GM18507 (cell line): ENCODE measurements around the gene ACKR2.
"Not testable (repeated sequence)": the region's sequence is repeated elsewhere in the genome, so short reads cannot be mapped to it uniquely, and the experiment has no call there.

Experiments used
- DNase-seq: peaks from one replicate; pipeline ENCODE4 v3.0.0; 2011; ENCODE audit warnings: low read depth; ENCODE audit not compliant: insufficient read length; ENCODE audit errors: extremely low spot score
- FAIRE-seq: peaks from 2 replicates; lab custom pipeline; 2011; peaks lifted over from hg19 to GRCh38; lab: Jason Lieb, UNC

ACKR2 gene

DNA sequence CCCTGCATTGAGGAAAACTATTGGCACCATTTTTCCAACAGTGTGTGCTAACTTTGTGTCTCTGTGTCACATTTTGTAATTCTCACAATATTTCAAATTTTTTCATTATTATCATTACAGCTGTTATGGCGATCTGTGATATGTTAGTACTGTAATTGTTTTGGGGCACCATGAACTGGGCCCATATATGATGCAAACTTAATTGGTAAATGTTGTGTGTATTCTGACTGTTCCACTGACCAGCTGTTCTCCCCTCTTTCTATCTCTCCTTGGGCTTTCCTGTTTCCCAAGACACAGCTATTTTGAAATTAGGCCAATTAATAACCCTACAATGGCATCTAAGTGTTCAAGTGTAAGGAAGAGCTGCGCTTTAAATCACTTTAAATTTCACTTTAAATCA is 68.6 kb downstream of the ACKR2 start:
- DNase-seq (no peak), FAIRE-seq (no peak)

DNA sequence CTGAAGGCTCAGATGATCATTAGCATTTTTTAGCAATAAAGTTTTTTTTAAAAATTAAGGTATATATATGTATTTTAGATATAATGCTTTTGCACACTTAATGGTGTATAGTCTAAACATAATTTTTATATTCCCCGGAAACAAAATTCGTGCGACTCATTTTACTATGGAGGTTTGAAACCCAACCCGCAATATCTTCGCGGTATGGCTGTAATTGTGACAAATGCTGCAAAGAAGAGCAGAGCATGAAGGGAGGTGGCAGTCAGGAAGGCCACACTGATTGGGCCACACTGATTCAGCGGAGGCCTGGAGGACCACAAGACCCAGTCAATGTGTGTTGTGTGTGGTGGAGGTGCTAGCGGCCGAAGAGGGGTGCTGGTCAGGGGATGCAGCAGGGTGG is 70.9 kb downstream of the ACKR2 start:
- DNase-seq (no peak), FAIRE-seq (no peak)

DNA sequence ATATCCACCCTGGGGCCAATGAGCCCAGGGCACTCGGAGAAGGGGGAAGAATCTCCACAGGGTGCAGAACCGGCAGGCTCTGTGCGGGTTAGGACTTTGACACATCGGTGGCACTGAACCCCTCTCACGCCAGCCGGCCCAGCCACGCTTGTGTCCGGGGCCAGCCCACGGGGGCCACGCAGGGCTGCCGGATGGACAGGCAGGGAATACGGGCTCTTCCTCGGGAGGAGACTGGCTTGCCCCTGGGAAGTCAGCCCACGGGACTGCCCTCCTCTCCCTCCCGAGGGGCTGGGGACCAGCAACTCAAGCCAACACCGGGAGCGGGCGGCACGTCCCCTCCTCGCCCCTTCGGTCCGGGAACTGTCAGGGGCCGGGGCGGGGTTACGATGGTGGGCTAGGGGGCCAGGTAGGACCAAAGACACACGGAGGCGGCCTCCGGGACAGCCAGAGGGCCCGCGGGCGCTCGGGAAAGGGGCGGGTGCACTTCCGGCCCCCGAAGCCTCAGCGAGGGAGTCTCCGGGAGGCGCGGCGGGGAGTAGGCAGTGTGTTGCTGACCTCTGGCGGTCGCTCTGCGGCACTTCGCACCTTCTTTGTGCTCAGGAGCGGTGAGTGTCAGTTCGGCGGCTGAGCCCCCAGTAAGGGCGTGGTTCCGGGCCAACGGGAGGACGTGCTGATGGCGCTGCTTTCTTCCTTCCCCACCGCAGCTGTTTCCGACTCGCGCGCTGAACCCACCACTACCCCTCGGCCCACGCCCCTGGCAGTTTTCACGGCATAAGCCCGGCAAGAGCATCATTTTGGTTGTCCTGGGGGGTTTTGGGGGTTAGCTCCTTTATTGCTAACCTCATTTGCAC is 71.6 kb downstream of the ACKR2 start:
- DNase-seq (peak; percentile 94), FAIRE-seq (peak; percentile 95)

DNA sequence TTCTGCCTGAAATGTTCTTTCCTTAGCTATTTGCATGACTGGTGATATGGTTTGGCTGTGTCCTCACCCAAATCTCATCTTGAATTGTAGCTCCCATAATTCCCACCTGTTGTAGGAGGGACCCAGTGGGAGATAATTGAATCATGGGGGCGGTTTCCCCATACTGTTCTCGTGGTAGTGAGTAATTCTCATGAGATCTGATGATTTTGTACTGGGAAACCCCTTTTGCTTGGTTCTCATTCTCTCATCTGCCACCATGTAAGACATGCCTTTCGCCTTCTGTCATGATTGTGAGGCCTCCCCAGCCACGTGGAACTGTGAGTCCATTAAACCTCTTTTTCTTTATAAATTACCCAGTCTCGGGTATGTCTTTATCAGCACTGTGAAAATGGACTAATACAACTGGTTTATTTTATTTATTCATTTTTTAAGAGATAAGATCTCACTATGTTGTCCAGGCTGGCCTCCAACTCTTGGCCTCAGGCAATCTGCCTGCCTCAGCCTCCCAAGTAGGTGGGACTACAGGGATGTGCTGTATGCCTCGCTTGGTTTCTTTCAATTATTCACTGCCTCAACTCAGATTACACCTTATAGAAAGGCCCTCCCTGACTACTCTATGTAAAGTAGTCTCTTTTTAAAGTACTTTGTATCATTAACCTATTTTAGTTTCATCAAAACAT is 74.1 kb downstream of the ACKR2 start:
- not testable (repeated sequence) for DNase-seq, FAIRE-seq

DNA sequence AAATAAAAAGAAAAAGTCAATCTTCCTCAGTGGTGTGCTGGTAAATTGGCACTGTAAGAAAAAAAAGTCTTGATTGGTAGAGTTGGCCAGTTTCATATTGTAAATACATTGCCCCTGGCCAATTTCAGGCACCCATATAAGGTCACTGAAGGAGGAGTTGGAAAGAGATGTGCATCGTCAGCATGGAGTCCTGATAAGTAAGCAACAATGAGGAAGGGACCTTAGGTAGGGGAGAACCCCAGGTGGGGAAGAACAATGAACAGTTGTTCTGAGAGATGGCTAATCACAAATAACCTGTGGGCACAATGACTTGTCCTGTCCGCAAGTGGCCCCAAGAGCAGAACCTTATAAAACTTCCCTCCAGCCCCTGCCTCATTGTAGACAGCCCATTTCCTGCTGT is 75.1 kb downstream of the ACKR2 start:
- no peak for FAIRE-seq
- no peak for DNase-seq

DNA sequence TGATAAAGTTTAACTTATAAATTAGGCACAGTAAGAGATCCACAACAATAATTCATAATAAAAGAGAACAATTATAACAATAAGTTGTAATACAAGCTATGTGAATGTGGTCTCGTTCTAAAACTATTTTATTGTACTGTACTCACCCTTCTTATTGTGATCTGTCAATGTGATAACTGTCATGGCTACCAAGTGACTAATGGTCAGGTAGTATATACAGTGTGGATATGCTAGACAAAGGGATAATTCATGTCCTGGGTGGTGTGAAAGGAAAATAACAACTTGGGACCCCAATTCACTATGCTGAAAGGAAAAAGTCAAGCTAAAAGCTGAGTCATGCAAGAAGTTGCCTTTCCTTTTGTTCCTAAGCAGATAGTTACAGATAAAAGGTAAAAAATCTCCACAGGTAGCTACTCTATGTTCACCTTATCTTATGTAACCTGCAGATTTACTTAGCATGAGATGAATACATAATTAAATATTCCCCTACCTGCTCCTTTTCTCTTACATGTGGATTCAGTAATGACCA is 77.1 kb downstream of the ACKR2 start:
- no peak for FAIRE-seq

DNA sequence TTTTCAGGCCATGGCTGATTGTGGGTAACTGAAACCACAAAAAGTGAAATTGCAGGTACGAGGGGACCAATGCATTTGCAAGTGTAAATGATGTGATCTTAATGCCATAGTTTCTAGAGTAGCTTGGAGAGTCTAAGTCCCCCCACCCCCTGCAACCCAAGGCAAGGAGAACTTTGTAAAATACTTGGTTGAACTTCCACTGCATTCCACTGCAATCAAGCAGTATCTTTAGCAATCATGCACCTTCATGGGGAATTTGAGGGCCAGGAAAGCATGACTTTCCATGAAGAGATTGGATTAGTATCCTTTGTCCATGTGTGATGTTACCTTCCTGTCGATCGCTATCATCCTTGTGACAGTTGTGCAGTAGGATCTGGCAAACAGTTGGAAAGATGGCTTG is 77.8 kb downstream of the ACKR2 start:
- DNase-seq: no peak
- FAIRE-seq: no peak

More for the DNA sequence above, 77.1 kb downstream of the ACKR2 start:
- DNase-seq: no peak

DNA sequence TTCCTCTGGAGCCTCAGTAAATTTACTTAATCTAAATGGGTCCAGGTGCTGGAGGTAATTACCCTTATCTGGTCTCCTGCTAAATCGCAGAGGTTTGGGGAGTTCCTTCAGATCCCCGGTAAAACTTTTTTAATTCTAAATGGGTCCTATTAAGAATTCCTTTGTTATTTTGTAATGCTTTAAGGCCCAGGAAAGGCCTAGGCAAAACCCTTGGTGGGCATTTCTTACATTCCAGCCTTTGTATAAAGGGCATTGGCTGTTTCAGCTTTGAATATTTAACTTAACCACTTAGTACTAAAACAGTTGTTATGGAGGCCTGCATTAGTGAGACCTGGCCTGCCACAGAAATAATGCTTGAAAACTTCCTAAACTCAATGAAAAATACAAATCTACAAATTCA is 81.8 kb downstream of the ACKR2 start:
- FAIRE-seq (no peak), DNase-seq (no peak)

DNA sequence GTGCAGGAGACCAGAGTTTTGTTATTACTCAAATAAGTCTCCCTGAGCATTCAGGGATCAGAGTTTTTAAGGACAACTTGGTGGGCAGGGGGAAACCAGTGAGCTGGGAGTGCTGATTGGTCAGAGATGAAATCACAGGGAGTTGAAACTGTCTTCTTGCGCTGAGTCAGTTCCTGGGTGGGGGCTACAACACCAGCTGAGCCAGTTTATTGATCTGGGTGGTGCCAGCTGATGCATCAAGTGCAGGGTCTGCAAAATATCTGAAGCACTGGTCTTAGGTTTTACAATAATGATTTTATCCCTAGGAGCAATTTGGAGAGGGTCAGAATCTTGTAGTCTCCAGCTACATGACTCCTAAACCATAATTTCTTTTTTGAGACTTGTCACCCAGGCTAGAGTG is 82.9 kb downstream of the ACKR2 start:
- DNase-seq: no peak
- FAIRE-seq: no peak

DNA sequence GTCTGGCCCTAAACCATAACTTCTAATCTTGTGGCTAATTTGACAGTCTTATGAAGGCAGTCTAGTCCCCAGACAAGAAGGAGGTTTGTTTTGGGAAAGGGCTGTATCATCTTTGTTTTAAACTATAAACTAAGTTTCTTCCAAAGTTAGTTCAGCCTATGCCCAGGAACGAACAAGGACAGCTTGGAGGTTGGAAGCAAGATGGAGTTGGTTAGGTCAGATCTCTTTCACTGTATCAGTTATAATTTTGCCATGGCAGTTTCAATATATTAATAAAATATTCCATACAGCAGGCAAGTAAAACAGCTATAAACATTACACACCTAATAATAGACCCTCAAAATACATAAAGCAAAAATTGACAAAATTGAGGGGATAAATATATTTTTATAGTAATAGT is 83.6 kb downstream of the ACKR2 start:
- no peak for FAIRE-seq
- DNase-seq: no peak

DNA sequence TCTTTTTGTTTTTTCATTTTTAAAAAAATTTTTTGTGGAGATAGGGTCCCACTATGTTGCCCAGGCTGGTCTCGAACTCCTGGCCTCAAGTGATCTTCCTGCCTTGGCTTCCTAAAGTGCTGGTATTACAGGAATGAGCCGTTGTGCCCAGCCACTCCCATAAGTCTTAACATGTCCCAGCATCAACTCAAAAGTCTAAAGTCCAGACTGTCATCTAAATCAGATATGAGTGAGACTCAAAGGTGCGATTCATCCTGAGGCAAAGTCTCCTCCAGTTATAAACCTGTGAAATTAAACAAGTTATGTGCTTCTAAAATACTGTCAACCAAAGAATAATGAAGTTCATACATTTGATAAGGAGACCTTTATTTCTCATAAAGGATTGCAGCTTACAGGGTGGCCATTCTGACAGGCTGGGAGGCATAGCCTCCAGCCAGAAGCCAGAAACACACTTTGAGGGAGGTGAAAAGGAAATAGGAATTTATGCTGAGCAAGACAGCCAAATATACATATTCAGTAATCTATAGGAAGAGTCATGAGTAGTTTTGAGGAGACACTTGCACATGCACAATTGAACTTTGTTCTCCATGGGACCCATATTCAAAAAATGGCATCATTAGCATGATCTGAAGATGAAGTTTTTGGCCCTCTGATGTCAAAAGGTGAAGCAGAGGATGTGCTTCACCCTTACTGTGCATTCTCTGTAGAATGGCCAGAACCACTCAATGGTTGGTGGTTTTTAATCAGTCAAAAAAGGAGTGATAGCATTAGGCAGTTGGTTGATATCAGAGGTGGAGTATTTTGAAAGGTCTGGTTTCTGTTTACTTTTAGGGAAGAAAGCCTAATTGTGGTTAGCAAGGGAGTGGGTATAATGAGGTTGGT is 85.7 kb downstream of the ACKR2 start:
- DNase-seq: no peak
- FAIRE-seq: no peak

DNA sequence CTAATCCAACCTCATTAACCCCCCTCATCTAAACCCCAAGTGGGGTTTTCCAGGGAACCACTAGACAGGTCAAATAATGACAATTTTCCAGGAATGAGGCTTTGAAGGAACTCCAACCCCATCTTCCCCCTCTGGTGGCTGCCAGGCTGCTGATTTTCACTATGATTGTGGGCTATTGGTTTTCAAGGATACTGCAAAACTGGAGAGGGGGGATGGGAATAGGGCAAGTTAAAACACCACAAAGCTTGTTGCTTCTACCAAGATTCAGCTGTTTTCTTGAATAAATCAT is 86.3 kb downstream of the ACKR2 start:
- FAIRE-seq (no peak), DNase-seq (no peak)

DNA sequence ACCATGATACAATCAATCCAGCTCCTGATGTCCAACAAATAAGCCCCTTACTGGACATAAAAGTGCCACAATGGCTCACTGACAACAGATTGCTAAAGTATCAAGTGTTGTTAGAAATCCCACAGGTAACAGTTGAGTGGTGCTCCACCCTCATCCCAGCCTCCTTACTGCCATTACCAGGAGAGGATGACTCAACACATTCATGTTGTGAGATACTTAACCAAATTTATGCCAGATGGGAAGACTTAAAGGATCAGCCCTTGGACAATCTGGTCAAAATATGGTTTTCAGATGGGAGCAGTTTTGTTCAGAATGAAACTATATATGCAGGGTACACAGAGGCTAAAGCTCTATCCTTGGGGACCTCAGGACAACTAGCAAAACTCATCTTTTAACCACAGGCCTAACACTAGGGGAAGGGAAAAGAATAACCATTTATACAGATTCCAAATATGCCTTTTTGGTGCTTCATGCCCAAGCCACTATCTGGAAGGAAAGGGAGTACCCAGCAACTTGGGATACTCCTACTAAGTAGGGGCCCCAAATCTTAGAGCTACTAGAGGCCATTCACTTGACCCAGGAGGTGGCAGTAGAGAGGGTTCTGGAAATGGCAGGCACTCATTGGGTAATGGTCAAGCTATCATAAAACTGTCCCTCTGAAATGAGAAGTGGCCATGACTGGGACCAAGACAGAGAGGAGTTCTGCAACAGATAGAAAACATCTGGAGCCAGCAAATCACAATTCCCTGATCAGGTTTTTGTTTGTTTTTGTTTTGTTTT is 89.8 kb downstream of the ACKR2 start:
- FAIRE-seq (no peak), DNase-seq (no peak)

DNA sequence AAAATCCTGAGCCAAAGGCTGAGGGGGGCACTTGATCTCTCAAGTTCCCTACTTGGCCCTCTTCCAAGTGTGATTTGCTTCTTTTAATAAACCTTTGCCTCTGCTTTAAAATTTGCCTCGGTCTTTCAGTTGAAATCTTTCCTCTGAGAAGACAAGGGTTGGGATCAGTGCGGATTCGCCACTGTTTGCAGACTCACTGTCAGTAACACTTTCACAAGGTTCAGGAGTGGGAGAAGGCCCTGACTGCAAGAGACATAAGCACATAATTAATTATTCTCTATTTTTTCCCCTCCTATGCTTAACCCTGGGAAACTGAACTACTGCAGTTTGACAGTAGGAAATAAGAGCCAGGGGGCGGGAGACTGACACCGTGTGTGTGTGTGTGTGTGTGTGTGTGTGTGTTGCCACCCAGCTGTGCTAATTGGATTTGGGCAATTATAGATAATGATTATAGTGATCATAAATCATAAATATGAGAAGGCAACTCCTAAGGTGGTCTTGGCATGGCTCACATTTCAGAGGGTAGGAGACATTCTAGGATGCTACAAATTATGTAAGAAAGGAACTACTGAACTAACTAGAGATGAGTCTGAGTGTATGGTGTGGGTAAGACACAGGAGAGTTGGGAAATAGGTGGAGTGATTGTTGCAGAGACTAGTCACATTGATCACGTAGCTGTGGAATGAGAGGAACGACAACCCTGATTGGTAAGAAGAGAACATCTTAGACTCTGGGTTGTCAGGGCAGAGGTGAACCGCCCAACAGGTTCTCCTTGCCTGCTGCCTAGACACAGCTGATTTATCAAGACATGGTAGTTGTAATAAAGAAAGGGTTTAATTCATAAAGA is 91.2 kb downstream of the ACKR2 start:
- DNase-seq: no peak
- no peak for FAIRE-seq

DNA sequence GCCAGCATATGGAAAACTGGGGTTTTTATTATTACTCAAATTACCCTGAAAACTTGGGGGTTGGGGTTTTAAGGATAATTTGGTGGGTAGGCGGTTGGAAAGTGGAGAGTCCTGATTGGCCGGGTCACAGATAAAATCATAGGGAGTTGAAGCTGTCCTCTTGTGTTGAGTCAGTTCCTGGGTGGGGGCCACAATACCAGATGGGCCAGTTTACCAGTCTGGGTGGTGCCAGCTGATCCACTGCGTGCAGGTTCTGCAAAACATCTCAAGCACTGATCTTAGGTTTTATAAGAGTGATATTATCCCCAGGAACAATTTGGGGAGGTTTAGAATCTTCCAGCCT is 91.8 kb downstream of the ACKR2 start:
- FAIRE-seq: no peak
- no peak for DNase-seq

DNA sequence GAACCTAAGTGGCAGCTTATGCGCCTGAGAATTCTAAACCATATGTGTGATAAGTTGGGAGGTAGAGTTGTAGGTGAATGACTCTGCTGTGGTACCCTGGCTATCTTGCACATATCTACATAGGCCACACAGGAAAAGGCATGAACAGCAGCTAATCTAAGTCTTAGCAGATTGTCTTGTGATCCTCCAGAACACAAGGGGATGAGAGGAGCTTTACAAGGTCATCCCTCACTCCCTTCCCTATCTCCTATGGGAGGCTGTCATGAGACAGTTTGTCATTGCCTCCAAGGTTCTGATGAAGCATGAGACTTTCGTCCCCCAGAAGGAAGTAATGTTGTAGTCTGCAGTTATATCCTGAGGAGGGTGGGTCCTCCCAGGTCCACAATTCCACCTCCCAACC is 93.0 kb downstream of the ACKR2 start:
- FAIRE-seq (no peak), DNase-seq (no peak)

DNA sequence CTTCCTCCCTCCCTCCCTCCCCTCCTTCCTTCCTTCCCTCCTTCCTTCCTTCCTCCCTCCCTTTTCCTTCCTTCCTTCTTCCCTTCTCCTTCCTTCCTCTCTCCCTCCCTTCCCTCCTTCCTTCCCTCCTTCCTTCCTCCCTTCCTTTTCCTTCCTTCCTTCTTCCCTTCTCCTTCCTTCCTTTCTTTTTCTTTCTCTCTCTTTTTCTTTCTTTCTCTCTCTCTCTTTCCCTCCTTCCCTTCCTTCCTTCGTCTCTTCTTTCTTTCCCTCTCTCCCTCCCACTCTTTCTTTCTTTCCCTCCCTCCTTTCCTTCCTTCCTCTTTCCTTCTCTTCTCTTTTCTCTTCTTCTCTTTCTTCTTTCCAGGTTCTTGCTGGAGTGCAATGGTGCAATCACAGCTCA is 94.8 kb downstream of the ACKR2 start:
- FAIRE-seq (no peak), DNase-seq (no peak)

DNA sequence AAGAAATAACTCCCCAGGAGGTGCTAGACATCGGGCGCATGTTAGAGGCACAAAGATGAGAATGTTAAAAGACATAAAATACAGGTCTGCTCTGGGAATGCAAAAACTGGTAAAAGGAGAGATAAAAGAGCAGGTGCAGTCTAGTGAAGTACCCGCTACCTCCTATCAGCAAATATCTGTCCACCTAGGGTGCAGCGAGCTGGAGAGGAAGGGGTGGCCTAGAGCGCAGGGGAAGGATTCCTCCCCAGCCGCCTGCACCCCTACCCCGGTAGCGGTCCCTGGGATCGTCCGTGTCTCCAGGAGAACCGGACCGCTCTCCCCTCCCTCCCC is 96.5 kb downstream of the ACKR2 start:
- DNase-seq: no peak
- no peak for FAIRE-seq
